K562 (cell line): ENCODE data around the gene ENPP7. TPM values are rescaled to one million over a fixed set of nuclear protein-coding genes. Genes with fewer than 3 reads are reported as not detected.
A peak's percentile ranks its signal among the peaks of the same experiment; 100 is the strongest.

Source experiments
- ATAC-seq: fragments of 200-7000 bp; cut with Tn5 transposase; 3 replicates; pipeline ENCODE4 v1.9.1; 2020; ENCODE audit warnings: moderate library complexity
- BruUV-seq: library from RNA; stranded (reverse); fragments of 400-500 nt; replicated peaks from 2 replicates; lab custom pipeline; 2021; lab: Mats Ljungman, UMichigan
- CTCF ChIA-PET: fragments of 300-600 bp; formaldehyde crosslinking; extraction: SDS; loops from one replicate; lab custom pipeline; 2021; ENCODE audit warnings: low intra/inter-chr PET ratio; lab: Yijun Ruan, JAX
- POLR2A ChIA-PET: fragments of 300-600, 350-650 bp; sonication (Branson Sonifier 250); formaldehyde crosslinking; extraction: SDS; loops from one replicate; lab custom pipeline; 2021; ENCODE audit warnings: antibody characterized with exemption, inconsistent platforms; lab: Yijun Ruan, JAX
- DNase-seq, 4 experiments: peaks; one replicate each; pipeline versions ENCODE4 v3.0.0 to v3.0.0-alpha.2; 2011 to 2018; ENCODE audit warnings: low spot score in 3 of 4, mixed read lengths in 3 of 4; ENCODE audit errors: extremely low read depth in 1 of 4
- FAIRE-seq: peaks from 2 replicates; lab custom pipeline; 2011; peaks lifted over from hg19 to GRCh38; lab: Jason Lieb, UNC
- H2AFZ ChIP-seq: 2 replicates; pipeline ENCODE4 v1.6.0; 2011; ENCODE audit warnings: low read depth, low read length, control low read depth, inconsistent platforms
- H3K27ac ChIP-seq: fragments of 200-600 bp; 3 replicates; pipeline ENCODE4 v1.8.0; 2011; ENCODE audit warnings: low read depth, mild to moderate bottlenecking, control low read depth, inconsistent platforms, low read length, moderate library complexity, mixed read lengths; ENCODE audit errors: extremely low read depth
- H3K27me3 ChIP-seq, 2 experiments: fragments of 300-600 bp in 1 of 2; 2 replicates in 1 of 2; 3 replicates in 1 of 2; pipeline versions ENCODE4 v1.6.0 to v1.8.0; 2011; ENCODE audit warnings: inconsistent platforms in 2 of 2, low read length in 2 of 2, mild to moderate bottlenecking in 1 of 2, mixed read lengths in 1 of 2, moderate library complexity in 1 of 2; ENCODE audit not compliant: control insufficient read depth in 2 of 2, insufficient read depth in 2 of 2
- H3K36me3 ChIP-seq: fragments of 300-600 bp; 3 replicates; pipeline ENCODE4 v1.8.0; 2011; ENCODE audit warnings: mild to moderate bottlenecking, low read length, inconsistent platforms; ENCODE audit not compliant: control insufficient read depth, insufficient read depth
- H3K4me1 ChIP-seq, 2 experiments: fragments of 200-600 bp in 1 of 2; replicated peaks in 1 of 2; 2 replicates in 1 of 2; 3 replicates in 1 of 2; pipeline versions ENCODE4 v1.5.1 to v1.8.0; 2011; ENCODE audit warnings: inconsistent platforms in 2 of 2, low read length in 2 of 2, mild to moderate bottlenecking in 1 of 2, mixed read lengths in 1 of 2, moderate library complexity in 1 of 2; ENCODE audit not compliant: control insufficient read depth in 2 of 2, insufficient read depth in 2 of 2
- H3K4me2 ChIP-seq: 2 replicates; pipeline ENCODE4 v1.6.1; 2011; ENCODE audit warnings: low read length, control low read depth, inconsistent platforms, mixed read lengths; ENCODE audit not compliant: insufficient read depth
- H3K4me3 ChIP-seq: fragments of 200-600 bp; sonication (generic), shearing (Covaris generic); 2 replicates; pipeline ENCODE4 v1.5.1; 2016; ENCODE audit warnings: control low read depth, inconsistent platforms
- H3K79me2 ChIP-seq: fragments of 200-600 bp; 3 replicates; pipeline ENCODE4 v1.8.0; 2011; ENCODE audit warnings: low read length, inconsistent platforms; ENCODE audit not compliant: control insufficient read depth, insufficient read depth
- H3K9ac ChIP-seq, 2 experiments: 2 replicates each; pipeline versions ENCODE4 v1.6.0 to v1.6.1; 2011; ENCODE audit warnings: low read depth in 2 of 2, low read length in 2 of 2, control low read depth in 1 of 2, inconsistent platforms in 1 of 2, mild to moderate bottlenecking in 1 of 2, mixed read lengths in 1 of 2; ENCODE audit not compliant: insufficient read depth in 1 of 2
- H3K9me1 ChIP-seq: one replicate; pipeline ENCODE4 v1.6.0; 2011; ENCODE audit warnings: inconsistent platforms, mild to moderate bottlenecking, low read length, moderate library complexity; ENCODE audit not compliant: control insufficient read depth, insufficient read depth
- H3K9me3 ChIP-seq: replicated peaks from 2 replicates; pipeline ENCODE4 v1.5.1; 2011; ENCODE audit warnings: low read depth, low read length, inconsistent platforms; ENCODE audit not compliant: control insufficient read depth, insufficient read depth
- H4K20me1 ChIP-seq: replicated peaks from 2 replicates; pipeline ENCODE4 v1.6.1; 2011; ENCODE audit warnings: low read length, inconsistent platforms, mixed read lengths; ENCODE audit not compliant: control insufficient read depth, insufficient read depth
- TCF7L2 ChIP-seq: fragments of 150-350 bp; IDR thresholded peaks from 2 replicates; pipeline ENCODE4 v1.6.1; 2016; ENCODE audit warnings: low read depth, mild to moderate bottlenecking, low read length, moderate library complexity
- ZNF134 ChIP-seq: fragments of 250-450 bp; sonication (Bioruptor Pico); conservative IDR thresholded peaks from 2 replicates; pipeline ENCODE4 v1.4.0; 2020
- WGBS: fragments of 100-300 bp; shearing (Covaris generic); methylation state at CpG from one replicate; pipeline ENCODE4 v1.1.6; 2016; ENCODE audit warnings: low coverage, mixed read lengths; ENCODE audit not compliant: insufficient coverage; ENCODE audit errors: missing lambda C conversion rate; 5-methylcytosine and 5-hydroxymethylcytosine counted together
- in situ Hi-C: fragments of 300-500 bp; cut with MboI; formaldehyde crosslinking; loops from 4 replicates; pipeline ENCODE4 v1.15.0; 2018; ENCODE audit warnings: inconsistent platforms, mixed read lengths
- intact Hi-C: fragments of 100-400 bp; cut with micrococcal nuclease; formaldehyde crosslinking; loops from 2 replicates; pipeline ENCODE4 v1.14.2; 2022
- polyA plus RNA-seq, 8 experiments: library from polyadenylated mRNA; depleted of rRNA in 4 of 8; stranded (reverse) in 5 of 8; unstranded in 3 of 8; fragments of >200 nt; fragmentation: Nextera tagmentation in 2 of 8; fragmentation: Illumina TruSeq in 1 of 8; extraction: Ambion mirVana in 2 of 8; extraction: Trizol in 1 of 8; gene quantifications; 2 replicates each; pipeline versions ENCODE4 v1.2.1 to v1.2.3, GENCODE V29; 2011 to 2014; ENCODE audit warnings: inconsistent platforms in 1 of 8, missing spikeins in 1 of 8
- total RNA-seq, 7 experiments: library from RNA; depleted of rRNA in 6 of 7; stranded (reverse); fragments of >200 nt in 6 of 7; fragmentation: Illumina TruSeq in 2 of 7; extraction: Trizol in 2 of 7; gene quantifications; 2 replicates each; pipeline versions ENCODE4 v1.2.1 to v1.2.3, GENCODE V29; 2011 to 2021; ENCODE audit warnings: low replicate concordance in 1 of 7
- TF ChIP-seq, protein P1 (sequence below): sonication (generic); formaldehyde crosslinking; IDR thresholded peaks from 2 replicates; pipeline ENCODE4 v1.8.1; 2023; ENCODE audit warnings: mild to moderate bottlenecking, missing genetic modification reagents

ENPP7 gene
- total and polyA plus RNA-seq, 9 of the 15 experiments (the other 6 are each of a cell fraction or from before 2014, with no cell fraction given): not detected

DNA sequence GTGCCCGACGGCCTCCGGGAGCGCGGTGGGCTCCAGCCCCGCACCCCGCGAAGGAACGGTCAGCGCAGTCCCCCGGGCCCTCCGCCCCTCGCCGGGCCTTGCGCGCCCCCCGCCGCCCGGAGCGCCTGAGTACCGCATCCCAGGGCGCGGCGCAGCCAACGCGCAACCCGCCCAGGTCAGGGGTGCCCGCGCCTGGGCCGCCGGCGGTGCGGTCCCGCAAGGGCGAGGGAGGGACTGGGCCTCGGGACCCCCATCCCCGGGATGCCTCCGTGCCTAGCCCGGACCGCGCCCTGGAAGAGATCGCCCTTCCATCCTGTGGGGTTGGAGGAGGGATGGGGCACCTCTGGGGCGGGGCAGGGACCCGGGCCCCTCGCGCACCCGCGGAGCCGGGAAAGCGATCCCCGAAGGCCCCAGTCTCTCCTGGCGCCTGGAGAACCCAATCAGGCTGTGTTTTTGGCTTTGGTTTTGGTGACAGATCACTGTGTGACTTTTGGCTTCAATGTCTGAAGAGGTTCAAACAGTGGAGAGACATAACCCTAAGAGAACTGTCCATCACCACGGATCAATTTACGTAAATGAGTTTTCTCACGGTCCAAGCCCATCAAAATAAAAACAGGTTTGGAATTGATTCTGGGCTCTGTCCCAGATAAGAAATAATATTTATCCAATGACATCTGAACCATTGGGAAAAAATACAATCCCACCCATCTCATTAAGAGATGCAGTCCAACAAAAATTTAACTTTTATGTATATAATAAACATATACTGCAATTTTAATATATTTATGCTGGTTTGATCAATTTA lies 17.8 kb downstream of the ENPP7 start:
- no peaks in the 10 kb centered on the region for H3K27me3 ChIP-seq
- POLR2A ChIA-PET: interaction anchor here (1.2 kb wide), 1 partner anchor 12 kb away, joined by 3 read pairs; no protein-coding TSS in a partner anchor
- CTCF ChIA-PET: interaction anchor here (0.6 kb wide), 1 partner anchor 79 kb away, joined by 3 read pairs; no protein-coding TSS in a partner anchor
- H3K9me1 ChIP-seq: no peaks in the 10 kb centered on the region
- H3K4me1 ChIP-seq: peaks cover 18 to 20% of the 10 kb centered on the region in 2 experiments
- H2AFZ ChIP-seq: no peak overlapping the region
- FAIRE-seq: no peak
- no TSS peak for BruUV-seq
- in situ Hi-C loops: loop anchor here (5.0 to 10.0 kb wide), 2 partner anchors 44 to 166 kb away; no protein-coding TSS in a partner anchor
- intact Hi-C loops: loop anchor here (5.0 to 10.0 kb wide), 2 partner anchors 39 to 86 kb away; partner anchors contain the start of gene CBX4
- TF ChIP-seq TCF7L2 (no peak), ZNF134 (no peak)
- TF ChIP-seq, protein P1, sequence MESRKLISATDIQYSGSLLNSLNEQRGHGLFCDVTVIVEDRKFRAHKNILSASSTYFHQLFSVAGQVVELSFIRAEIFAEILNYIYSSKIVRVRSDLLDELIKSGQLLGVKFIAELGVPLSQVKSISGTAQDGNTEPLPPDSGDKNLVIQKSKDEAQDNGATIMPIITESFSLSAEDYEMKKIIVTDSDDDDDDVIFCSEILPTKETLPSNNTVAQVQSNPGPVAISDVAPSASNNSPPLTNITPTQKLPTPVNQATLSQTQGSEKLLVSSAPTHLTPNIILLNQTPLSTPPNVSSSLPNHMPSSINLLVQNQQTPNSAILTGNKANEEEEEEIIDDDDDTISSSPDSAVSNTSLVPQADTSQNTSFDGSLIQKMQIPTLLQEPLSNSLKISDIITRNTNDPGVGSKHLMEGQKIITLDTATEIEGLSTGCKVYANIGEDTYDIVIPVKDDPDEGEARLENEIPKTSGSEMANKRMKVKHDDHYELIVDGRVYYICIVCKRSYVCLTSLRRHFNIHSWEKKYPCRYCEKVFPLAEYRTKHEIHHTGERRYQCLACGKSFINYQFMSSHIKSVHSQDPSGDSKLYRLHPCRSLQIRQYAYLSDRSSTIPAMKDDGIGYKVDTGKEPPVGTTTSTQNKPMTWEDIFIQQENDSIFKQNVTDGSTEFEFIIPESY (CRISPR knock-in tag): 0 out of 2 replicates have a peak, but pooled peaks have one; percentile 0
- TF ChIP-seq, all 486 proteins: peak for 1
- Histone ChIP-seq H3K9ac (peak overlapping the region in 1 of 2 experiments; percentile 38; a peak in 1 of 4 replicates), H4K20me1 (no peaks in the 10 kb centered on the region), H3K9me3 (no peaks in the 10 kb centered on the region), H3K36me3 (no peaks in the 10 kb centered on the region), H3K27ac (no peak overlapping the region), H3K79me2 (no peaks in the 10 kb centered on the region), H3K4me2 (no peak overlapping the region), H3K4me3 (no peak overlapping the region)
- ATAC-seq (no peak), DNase-seq (no peak)
- WGBS: 73% methylated on average over 4 of the region's 55 CpGs
